HG03039 (cell line): Measurements from ENCODE around the gene OR52H1.

ENCODE experiments used
- ATAC-seq: cut with Tn5 transposase; IDR thresholded peaks from one replicate; pipeline ENCODE4 v1.9.1; 2021; ENCODE audit warnings: mild to moderate bottlenecking, moderate library complexity; ENCODE audit not compliant: unreplicated experiment

Gene OR52H1

GRCh38 chr11:5536482-5536881 lies 11.9 kb downstream of the OR52H1 start:
- ATAC-seq = no peak

- ATAC-seq = no peak
These were observed 14.3 kb downstream of the OR52H1 start for GRCh38 chr11:5534046-5534445.

GRCh38 chr11:5531053-5531831 lies 17.1 kb downstream of the OR52H1 start:
- ATAC-seq = no peak

GRCh38 chr11:5528495-5528894 lies 19.8 kb downstream of the OR52H1 start:
- ATAC-seq = no peak

- no peak for ATAC-seq
These were observed 20.6 kb downstream of the OR52H1 start for GRCh38 chr11:5527716-5528115.

- no peak for ATAC-seq
These were observed 23.6 kb downstream of the OR52H1 start for GRCh38 chr11:5524756-5525155.

GRCh38 chr11:5522308-5522707 lies 26.0 kb downstream of the OR52H1 start:
- ATAC-seq = no peak

GRCh38 chr11:5521540-5521939 lies 26.8 kb downstream of the OR52H1 start:
- no peak for ATAC-seq

- ATAC-seq = no peak
These were observed 31.7 kb downstream of the OR52H1 start, which contains the start of gene UBQLNL for GRCh38 chr11:5516599-5516998. TSS of gene UBQLNL (minus strand) at chr11:5516699. CDS start at chr11:5516441, 258 bp downstream.

GRCh38 chr11:5514841-5515240 lies 33.5 kb downstream of the OR52H1 start:
- no peak for ATAC-seq

- ATAC-seq = no peak
These were observed 38.5 kb downstream of the OR52H1 start, which contains the start of gene UBQLN3 for GRCh38 chr11:5509803-5510202. TSS of gene UBQLN3 (minus strand) at chr11:5509957. CDS start at chr11:5509558, 399 bp downstream.

GRCh38 chr11:5508605-5509004 lies 39.7 kb downstream of the OR52H1 start:
- no peak for ATAC-seq

- ATAC-seq = no peak
These were observed 40.4 kb downstream of the OR52H1 start for GRCh38 chr11:5507933-5508305.

- ATAC-seq = no peak
These were observed 41.0 kb downstream of the OR52H1 start for GRCh38 chr11:5507177-5507932.

GRCh38 chr11:5505363-5506048 lies 42.8 kb downstream of the OR52H1 start:
- ATAC-seq = no peak

GRCh38 chr11:5504403-5504921 lies 43.9 kb downstream of the OR52H1 start:
- no peak for ATAC-seq

- ATAC-seq = no peak
These were observed 47.9 kb downstream of the OR52H1 start for GRCh38 chr11:5500393-5500801.

GRCh38 chr11:5499671-5500070 lies 48.7 kb downstream of the OR52H1 start:
- no peak for ATAC-seq
